Natural killer cell (primary cell): ENCODE measurements around the gene CBR3. TPM values are rescaled to one million over a fixed set of nuclear protein-coding genes. Genes with fewer than 3 reads are reported as not detected.

ENCODE experiments used
- ATAC-seq, 3 donors: fragments of 150-1000 bp in 2 of 3; fragments of 200-7000 bp in 1 of 3; cut with Tn5 transposase; 1 replicate in 1 of 3; 2 replicates in 2 of 3; pipeline ENCODE4 v1.10.0; 2021; ENCODE audit warnings: mild to moderate bottlenecking in 2 of 3, moderate library complexity in 2 of 3
- DNase-seq, 2 donors: peaks; one replicate each; pipeline versions ENCODE4 v3.0.0 to v3.0.0-alpha.2; 2013 to 2021; ENCODE audit warnings: mixed read lengths in 1 of 2
- H3K27ac ChIP-seq: one replicate; pipeline ENCODE4 v1.5.1; 2013; ENCODE audit warnings: mild to moderate bottlenecking, low read length
- H3K27me3 ChIP-seq: one replicate; pipeline ENCODE4 v1.6.1; 2013; ENCODE audit warnings: low read length; ENCODE audit not compliant: control insufficient read depth, insufficient read depth
- H3K36me3 ChIP-seq: one replicate; pipeline ENCODE4 v1.6.1; 2013; ENCODE audit warnings: low read length; ENCODE audit not compliant: control insufficient read depth, insufficient read depth
- H3K4me1 ChIP-seq: one replicate; pipeline ENCODE4 v1.6.1; 2013; ENCODE audit warnings: low read length; ENCODE audit not compliant: control insufficient read depth, insufficient read depth
- H3K4me3 ChIP-seq: one replicate; pipeline ENCODE4 v1.5.1; 2013; ENCODE audit warnings: low read length
- H3K9me3 ChIP-seq: one replicate; pipeline ENCODE4 v1.6.1; 2013; ENCODE audit warnings: low read length; ENCODE audit not compliant: control insufficient read depth, insufficient read depth
- H3K27ac Mint-ChIP-seq, 2 donors: one replicate each; pipeline ENCODE4 v1.8.0; 2022; ENCODE audit warnings: mild to moderate bottlenecking in 2 of 2, mixed read lengths in 2 of 2, moderate library complexity in 1 of 2
- H3K27me3 Mint-ChIP-seq, 2 donors: one replicate each; pipeline ENCODE4 v1.8.0; 2022; ENCODE audit warnings: low read depth in 2 of 2, mixed read lengths in 2 of 2
- H3K36me3 Mint-ChIP-seq: one replicate; pipeline ENCODE4 v1.8.0; 2022; ENCODE audit warnings: mixed read lengths
- H3K4me1 Mint-ChIP-seq, 2 donors: one replicate each; pipeline ENCODE4 v1.8.0; 2022; ENCODE audit warnings: mixed read lengths in 2 of 2
- H3K4me3 Mint-ChIP-seq: one replicate; pipeline ENCODE4 v1.8.0; 2022; ENCODE audit warnings: mild to moderate bottlenecking, moderate library complexity, mixed read lengths
- H3K9me3 Mint-ChIP-seq, 2 donors: one replicate each; pipeline ENCODE4 v1.8.0; 2022; ENCODE audit warnings: mixed read lengths in 2 of 2
- CTCF ChIP-seq: fragments of 200-600 bp; IDR thresholded peaks from one replicate; pipeline ENCODE4 v1.8.0; 2022; ENCODE audit warnings: antibody characterized with exemption
- WGBS: methylation state at CpG from one replicate; pipeline ENCODE4 v1.1.7; 2013; ENCODE audit warnings: missing lambda C conversion rate; ENCODE audit not compliant: insufficient coverage; 5-methylcytosine and 5-hydroxymethylcytosine counted together
- intact Hi-C: fragments of 100-400 bp; cut with micrococcal nuclease; formaldehyde crosslinking; loops from one replicate; pipeline ENCODE4 v1.14.2; 2022
- total RNA-seq, 4 donors: library from RNA; stranded (reverse); fragments of 120-200 nt in 1 of 4; gene quantifications; one replicate each; pipeline versions ENCODE4 v1.2.3 to v1.2.4, GENCODE V29; 2013 to 2022

CBR3 gene
- total RNA-seq, 3 donors from 2014 or later (not counting 1 experiment from before 2014, with no cell fraction given): 0.95 to 1.5 (median 1.2) TPM

- Histone ChIP-seq H3K4me1 (peaks cover 25% of the 10 kb centered on the region), H3K27me3 (no peaks in the 10 kb centered on the region), H3K9me3 (no peaks in the 10 kb centered on the region), H3K36me3 (peaks cover 14% of the 10 kb centered on the region), H3K4me3 (no peak overlapping the region), H3K27ac (no peak overlapping the region)
- TF ChIP-seq CTCF: no peak
- WGBS: 98% methylated on average over 6 of the region's 6 CpGs
- DNase-seq (no peak), ATAC-seq (no peak)
- Mint-ChIP-seq H3K27ac (peak overlapping the region; percentile 7 to 78), H3K27me3 (no peaks in the 10 kb centered on the region), H3K9me3 (no peaks in the 10 kb centered on the region), H3K36me3 (no peaks in the 10 kb centered on the region), H3K4me1 (peaks cover 20 to 31% of the 10 kb centered on the region in 2 donors), H3K4me3 (no peak overlapping the region)
- intact Hi-C loops: no loop called here
Measured at GRCh38 chr21:36170823-36171222, 35.9 kb downstream of the CBR3 start.

- no peaks in the 10 kb centered on the region for H3K27me3 Mint-ChIP-seq
- TF ChIP-seq CTCF: no peak
- WGBS: 96% methylated on average over 5 of the region's 5 CpGs
- no peaks in the 10 kb centered on the region for H3K9me3 Mint-ChIP-seq
- no peak overlapping the region for H3K4me3 ChIP-seq
- H3K4me1 ChIP-seq: peaks cover 25% of the 10 kb centered on the region
- H3K4me3 Mint-ChIP-seq: no peak overlapping the region
- peaks cover 13% of the 10 kb centered on the region for H3K36me3 ChIP-seq
- no peak for DNase-seq
- no peaks in the 10 kb centered on the region for H3K9me3 ChIP-seq
- H3K4me1 Mint-ChIP-seq: peaks cover 21 to 32% of the 10 kb centered on the region in 2 donors
- H3K36me3 Mint-ChIP-seq: no peaks in the 10 kb centered on the region
- H3K27ac ChIP-seq: no peak overlapping the region
- H3K27me3 ChIP-seq: no peaks in the 10 kb centered on the region
- intact Hi-C loops: no loop called here
- ATAC-seq: no peak
- H3K27ac Mint-ChIP-seq: peak overlapping the region; percentile 7 to 78
Measured at GRCh38 chr21:36171336-36171735, 36.5 kb downstream of the CBR3 start.

DNA sequence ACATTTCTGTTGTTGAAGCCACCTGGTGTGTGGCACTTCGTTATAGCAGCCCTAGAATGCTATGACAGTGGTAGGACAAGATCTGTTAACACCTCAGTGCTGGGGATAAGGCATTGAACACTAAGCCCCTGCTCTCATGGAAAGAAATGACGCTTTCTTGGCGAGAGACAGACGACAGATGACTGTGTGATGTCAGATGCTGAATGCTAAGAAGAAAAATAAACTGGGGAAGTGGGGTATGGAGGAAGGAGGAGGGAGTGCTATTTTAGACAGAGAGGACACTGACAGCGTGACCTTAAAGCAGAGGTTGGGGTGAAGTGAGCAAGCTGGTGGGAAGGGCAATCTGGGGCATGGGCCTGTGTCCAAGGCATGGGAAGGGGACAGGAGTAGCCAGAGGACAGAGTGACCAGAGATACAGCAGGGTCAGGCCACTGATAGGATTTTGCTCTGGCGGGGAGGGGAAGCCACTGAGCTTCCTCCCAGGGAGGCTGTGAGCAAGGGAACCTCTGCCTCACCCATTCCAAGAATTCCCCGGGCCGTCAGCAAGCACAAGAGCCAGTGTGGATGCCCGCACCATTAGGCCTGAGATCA, 37.0 kb downstream of the CBR3 start:
- Histone ChIP-seq H3K27me3 (no peaks in the 10 kb centered on the region), H3K36me3 (peaks cover 9% of the 10 kb centered on the region), H3K27ac (no peak overlapping the region), H3K9me3 (no peaks in the 10 kb centered on the region), H3K4me3 (no peak overlapping the region), H3K4me1 (peaks cover 25% of the 10 kb centered on the region)
- Mint-ChIP-seq H3K4me3 (no peak overlapping the region), H3K27ac (peak overlapping the region; percentile 7 to 78), H3K27me3 (no peaks in the 10 kb centered on the region), H3K36me3 (no peaks in the 10 kb centered on the region), H3K4me1 (peaks cover 21 to 32% of the 10 kb centered on the region in 2 donors), H3K9me3 (no peaks in the 10 kb centered on the region)
- TF ChIP-seq CTCF: no peak
- DNase-seq (no peak), ATAC-seq (no peak)
- intact Hi-C loops: no loop called here
- WGBS: 85% methylated on average over 9 of the region's 9 CpGs

DNA sequence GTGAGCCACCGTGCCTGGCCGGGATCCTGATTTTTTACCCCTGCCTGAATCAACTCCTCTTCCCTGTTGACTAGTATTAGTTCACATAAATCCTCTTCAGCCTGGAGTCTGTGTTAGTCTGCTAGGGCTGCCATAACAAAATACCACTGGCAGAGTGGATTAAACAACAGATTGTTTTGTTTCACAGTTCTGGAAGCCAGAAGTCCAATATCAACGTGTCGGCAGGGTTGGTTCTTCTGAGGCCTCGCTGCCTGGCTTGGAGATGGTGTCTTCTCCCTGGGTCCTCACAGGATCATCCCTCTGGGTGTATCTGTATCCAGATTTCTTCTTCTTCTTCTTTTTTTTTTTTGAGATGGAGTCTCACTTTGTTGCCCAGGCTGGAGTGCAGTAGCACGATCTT, 39.9 kb downstream of the CBR3 start:
- H3K4me1 Mint-ChIP-seq: peaks cover 21 to 31% of the 10 kb centered on the region in 2 donors
- no peaks in the 10 kb centered on the region for H3K27me3 Mint-ChIP-seq
- Histone ChIP-seq H3K36me3 (peaks cover under 1% of the 10 kb centered on the region), H3K27me3 (no peaks in the 10 kb centered on the region), H3K4me3 (no peak overlapping the region), H3K9me3 (no peaks in the 10 kb centered on the region), H3K27ac (peak overlapping the region; percentile 79), H3K4me1 (peaks cover 25% of the 10 kb centered on the region)
- DNase-seq: no peak
- WGBS: over 99% methylated on average over 6 of the region's 6 CpGs
- ATAC-seq: no peak
- TF ChIP-seq CTCF: no peak
- H3K9me3 Mint-ChIP-seq: no peaks in the 10 kb centered on the region
- no peaks in the 10 kb centered on the region for H3K36me3 Mint-ChIP-seq
- H3K4me3 Mint-ChIP-seq: peak overlapping the region; percentile 45
- H3K27ac Mint-ChIP-seq: peak overlapping the region; percentile 81 to 91
- intact Hi-C loops: loop anchor here (1.0 kb wide), 1 partner anchor 18 kb away; the partner anchor contains the start of gene DOP1B
